Keratinocyte (primary cell): ENCODE measurements around the gene PERCC1. TPM values are rescaled to one million over a fixed set of nuclear protein-coding genes. Genes with fewer than 3 reads are reported as not detected.

Experiments used
- DNase-seq: peaks from one replicate; pipeline ENCODE4 v3.0.0-alpha.2; 2011; ENCODE audit warnings: low read depth, missing footprints, low spot score
- FAIRE-seq: peaks from 2 replicates; lab custom pipeline; 2011; peaks lifted over from hg19 to GRCh38; lab: Jason Lieb, UNC
- H2AFZ ChIP-seq: 2 replicates; pipeline ENCODE4 v1.6.0; 2012; ENCODE audit warnings: low read length, control low read depth, inconsistent platforms; ENCODE audit not compliant: control insufficient read depth
- H3K27ac ChIP-seq: 2 replicates; pipeline ENCODE4 v1.5.1; 2011; ENCODE audit warnings: low read length; ENCODE audit not compliant: control insufficient read depth, insufficient read depth
- H3K27me3 ChIP-seq: 3 replicates; pipeline ENCODE4 v1.6.0; 2011; ENCODE audit warnings: low read length; ENCODE audit not compliant: control insufficient read depth, insufficient read depth; ENCODE audit errors: extremely low read depth
- H3K36me3 ChIP-seq, 2 experiments: 2 replicates in 1 of 2; 3 replicates in 1 of 2; pipeline ENCODE4 v1.5.1; 2011; ENCODE audit warnings: low read length in 2 of 2, mild to moderate bottlenecking in 1 of 2; ENCODE audit not compliant: control insufficient read depth in 2 of 2, insufficient read depth in 2 of 2; ENCODE audit errors: extremely low read depth in 1 of 2
- H3K4me1 ChIP-seq: 3 replicates; pipeline ENCODE4 v1.5.1; 2011; ENCODE audit warnings: low read length; ENCODE audit not compliant: control insufficient read depth, insufficient read depth; ENCODE audit errors: extremely low read depth
- H3K4me2 ChIP-seq: 3 replicates; pipeline ENCODE4 v1.6.0; 2011; ENCODE audit warnings: low read depth, low read length; ENCODE audit not compliant: control insufficient read depth, insufficient read depth; ENCODE audit errors: extremely low read depth
- H3K4me3 ChIP-seq, 3 experiments: fragments of 200-600 bp in 1 of 3; sonication (generic) in 1 of 3; 2 replicates in 2 of 3; 3 replicates in 1 of 3; pipeline ENCODE4 v1.5.1; 2011 to 2016; ENCODE audit warnings: low read length in 3 of 3, mild to moderate bottlenecking in 3 of 3, control low read depth in 2 of 3, inconsistent platforms in 1 of 3, low read depth in 1 of 3, mixed read lengths in 1 of 3, mixed run types in 1 of 3, moderate library complexity in 1 of 3; ENCODE audit not compliant: control insufficient read depth in 2 of 3, insufficient read depth in 2 of 3; ENCODE audit errors: extremely low read depth in 1 of 3
- H3K79me2 ChIP-seq: 2 replicates; pipeline ENCODE4 v1.6.0; 2012; ENCODE audit warnings: low read length; ENCODE audit not compliant: control insufficient read depth, insufficient read depth
- H3K9ac ChIP-seq: 3 replicates; pipeline ENCODE4 v1.6.0; 2011; ENCODE audit warnings: low read length; ENCODE audit not compliant: control insufficient read depth, insufficient read depth; ENCODE audit errors: extremely low read depth
- H3K9me1 ChIP-seq: 3 replicates; pipeline ENCODE4 v1.6.0; 2011; ENCODE audit warnings: low read length; ENCODE audit not compliant: control insufficient read depth, insufficient read depth; ENCODE audit errors: extremely low read depth
- H3K9me3 ChIP-seq: 2 replicates; pipeline ENCODE4 v1.5.1; 2012; ENCODE audit warnings: low read depth, low read length; ENCODE audit not compliant: control insufficient read depth
- H4K20me1 ChIP-seq: 3 replicates; pipeline ENCODE4 v1.6.0; 2011; ENCODE audit warnings: low read length; ENCODE audit not compliant: control insufficient read depth, insufficient read depth; ENCODE audit errors: extremely low read depth
- CTCF ChIP-seq, 3 experiments: IDR thresholded peaks in 1 of 3; conservative IDR thresholded peaks in 1 of 3; optimal IDR thresholded peaks in 1 of 3; 2 replicates in 2 of 3; 3 replicates in 1 of 3; pipeline versions ENCODE3 to v1.5.1; 2011; ENCODE audit warnings: low read length in 3 of 3, mild to moderate bottlenecking in 3 of 3, moderate library complexity in 2 of 3, control low read depth in 1 of 3, inconsistent platforms in 1 of 3; ENCODE audit not compliant: insufficient read depth in 2 of 3; ENCODE audit errors: extremely low read depth in 1 of 3
- EZH2 ChIP-seq: IDR thresholded peaks from one replicate; pipeline ENCODE4 v1.6.1; 2012; ENCODE audit warnings: inconsistent platforms, mild to moderate bottlenecking, low read length, moderate library complexity
- dilution Hi-C: fragments of 300-500 bp; cut with MboI; formaldehyde crosslinking; loops from one replicate; pipeline ENCODE4 v1.7.0; 2020; ENCODE audit warnings: low sequenced_read_pairs; ENCODE audit not compliant: extremely low pct_ligation_motif_present
- polyA plus RNA-seq, 5 experiments: library from polyadenylated mRNA; depleted of rRNA in 3 of 5; stranded (reverse) in 3 of 5; stranded (forward) in 1 of 5; unstranded in 1 of 5; fragments of >200 nt; gene quantifications; 1 replicate in 1 of 5; 2 replicates in 3 of 5; 3 replicates in 1 of 5; pipeline versions ENCODE4 v1.2.1 to v1.2.3, GENCODE V29; 2011 to 2012; ENCODE audit warnings: missing spikeins in 2 of 5, low read depth in 1 of 5, low replicate concordance in 1 of 5

Gene PERCC1
- polyA plus RNA-seq, 1 donor (not counting 4 experiments of a cell fraction or from before 2014, with no cell fraction given) = not detected

GRCh38 chr16:1383556-1383955, 47.3 kb upstream of the PERCC1 start:
- Histone ChIP-seq H3K9ac (no peak overlapping the region), H3K9me1 (no peaks in the 10 kb centered on the region), H4K20me1 (no peaks in the 10 kb centered on the region), H3K9me3 (no peaks in the 10 kb centered on the region), H3K27me3 (no peaks in the 10 kb centered on the region), H3K4me3 (no peak overlapping the region), H3K27ac (no peak overlapping the region), H3K79me2 (no peaks in the 10 kb centered on the region), H3K4me1 (peaks cover 5% of the 10 kb centered on the region), H2AFZ (no peak overlapping the region), H3K4me2 (no peak overlapping the region), H3K36me3 (no peaks in the 10 kb centered on the region)
- DNase-seq (no peak), FAIRE-seq (no peak)
- dilution Hi-C loops = no loop called here
- TF ChIP-seq CTCF (optimal IDR thresholded peaks at IDR 0.05 in 1 of 3, IDR thresholded peaks at IDR 0.05 in 1 of 3, conservative IDR thresholded peaks at IDR 0.05 in 1 of 3; ENCODE audit: extremely low read depth in 1 of 3, insufficient read depth in 2 of 3, low read length in 3 of 3) (no peak), EZH2 (no peak)

GRCh38 chr16:1385232-1385631, 45.6 kb upstream of the PERCC1 start:
- Histone ChIP-seq H3K9ac (no peak overlapping the region), H3K79me2 (no peaks in the 10 kb centered on the region), H2AFZ (no peak overlapping the region), H3K4me1 (no peaks in the 10 kb centered on the region), H3K9me3 (no peaks in the 10 kb centered on the region), H4K20me1 (no peaks in the 10 kb centered on the region), H3K4me3 (no peak overlapping the region), H3K27me3 (no peaks in the 10 kb centered on the region), H3K4me2 (no peak overlapping the region), H3K27ac (no peak overlapping the region), H3K9me1 (no peaks in the 10 kb centered on the region), H3K36me3 (peaks cover 0 to 4% of the 10 kb centered on the region in 2 experiments)
- no peak for FAIRE-seq
- no peak for DNase-seq
- TF ChIP-seq EZH2 (no peak), CTCF (optimal IDR thresholded peaks at IDR 0.05 in 1 of 3, IDR thresholded peaks at IDR 0.05 in 1 of 3, conservative IDR thresholded peaks at IDR 0.05 in 1 of 3; ENCODE audit: extremely low read depth in 1 of 3, insufficient read depth in 2 of 3, low read length in 3 of 3) (no peak)
- dilution Hi-C loops = no loop called here
